DMS 273 (cell line): ENCODE results near the gene MYL3.

ENCODE experiments used
- DNase-seq: peaks from one replicate; lab custom pipeline; 2025; ENCODE audit not compliant: unreplicated experiment; lab: John Stamatoyannopoulos, UW

The MYL3 gene

GRCh38 chr3:46851364-46852333 lies 11.6 kb downstream of the MYL3 start:
- DNase-seq = no peak

GRCh38 chr3:46850468-46850779 lies 12.8 kb downstream of the MYL3 start:
- DNase-seq = no peak

- no peak for DNase-seq
Observed at GRCh38 chr3:46849686-46850467, 13.4 kb downstream of the MYL3 start.

- no peak for DNase-seq
Observed at GRCh38 chr3:46849045-46849631, 14.1 kb downstream of the MYL3 start.

GRCh38 chr3:46848271-46849044 lies 14.8 kb downstream of the MYL3 start:
- DNase-seq = peak; percentile 43

GRCh38 chr3:46847744-46848143 lies 15.5 kb downstream of the MYL3 start:
- no peak for DNase-seq

- DNase-seq = no peak
Observed at GRCh38 chr3:46846624-46847542, 16.4 kb downstream of the MYL3 start.

GRCh38 chr3:46845860-46846623 lies 17.2 kb downstream of the MYL3 start:
- DNase-seq = peak; percentile 89

GRCh38 chr3:46845397-46845859 lies 17.8 kb downstream of the MYL3 start:
- peak; percentile 71 for DNase-seq

- no peak for DNase-seq
Observed at GRCh38 chr3:46844881-46845312, 18.3 kb downstream of the MYL3 start.

- no peak for DNase-seq
Observed at GRCh38 chr3:46844397-46844796, 18.8 kb downstream of the MYL3 start.

GRCh38 chr3:46843508-46843907 lies 19.7 kb downstream of the MYL3 start:
- no peak for DNase-seq

GRCh38 chr3:46840491-46840890 lies 22.8 kb downstream of the MYL3 start:
- DNase-seq = no peak

GRCh38 chr3:46838301-46838700 lies 24.9 kb downstream of the MYL3 start:
- DNase-seq = no peak

GRCh38 chr3:46835491-46835890 lies 27.8 kb downstream of the MYL3 start:
- DNase-seq = no peak

GRCh38 chr3:46835054-46835453 lies 28.2 kb downstream of the MYL3 start:
- no peak for DNase-seq

- DNase-seq = no peak
Observed at GRCh38 chr3:46833346-46834300, 29.6 kb downstream of the MYL3 start.

- no peak for DNase-seq
Observed at GRCh38 chr3:46831841-46832240, 31.4 kb downstream of the MYL3 start.
